Measurements from ENCODE around the gene CMSS1. TPM values are rescaled to one million over a fixed set of nuclear protein-coding genes. Genes with fewer than 3 reads are reported as not detected.

The CMSS1 gene
- total RNA-seq, 1 donor from 2014 or later, result 51.5 TPM

DNA sequence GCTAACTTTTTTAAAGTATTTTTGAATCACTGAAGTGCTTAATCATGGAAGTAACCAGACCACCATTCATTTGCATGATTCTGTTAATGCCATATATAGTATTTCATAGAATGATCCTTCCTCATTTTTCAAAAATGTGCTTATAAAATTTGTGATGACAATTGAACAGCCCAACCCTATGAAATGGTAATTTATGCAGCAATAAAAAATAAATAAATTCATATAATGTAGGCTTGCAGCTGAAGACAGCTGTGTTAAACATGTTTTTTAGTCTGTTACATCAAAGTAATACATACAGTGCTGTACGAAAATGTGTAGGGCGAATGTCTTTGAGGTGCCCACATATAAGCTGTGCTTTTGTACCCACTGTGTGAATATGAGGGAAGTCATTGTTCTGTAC is 165.0 kb downstream of the CMSS1 start:
- no peak for DNase-seq (ENCODE audit: low spot score)

DNA sequence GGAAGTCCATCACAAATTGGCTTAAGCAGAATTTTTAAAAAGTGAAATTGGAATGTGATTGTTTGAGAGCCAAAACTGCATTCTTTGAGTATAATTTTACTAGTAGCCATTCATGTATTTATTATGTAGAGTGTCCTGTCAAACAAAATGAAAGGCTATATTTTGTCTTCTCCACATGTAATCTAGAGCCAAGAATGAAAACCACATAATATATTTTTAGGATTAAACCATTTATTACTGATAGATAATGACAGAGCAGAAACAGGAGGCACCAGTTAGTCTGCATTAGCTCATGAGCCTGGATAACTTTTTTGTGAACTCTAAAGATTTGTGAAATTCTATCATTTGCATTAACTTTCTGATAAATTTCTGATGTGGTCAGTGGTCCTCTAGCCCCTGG is 166.5 kb downstream of the CMSS1 start:
- DNase-seq (ENCODE audit: low spot score), result no peak

GRCh38 chr3:99984668-99985067 is 167.0 kb downstream of the CMSS1 start:
- no peak for DNase-seq (ENCODE audit: low spot score)

- no peak for DNase-seq (ENCODE audit: low spot score)
Observed at GRCh38 chr3:99990179-99990578, 172.5 kb downstream of the CMSS1 start.

- DNase-seq (ENCODE audit: low spot score), result no peak
Observed at GRCh38 chr3:99997293-99997692, 179.6 kb downstream of the CMSS1 start.

GRCh38 chr3:99999536-99999935 is 181.9 kb downstream of the CMSS1 start:
- DNase-seq (ENCODE audit: low spot score), result no peak

- DNase-seq (ENCODE audit: low spot score), result no peak
Observed at GRCh38 chr3:100001083-100001482, 183.4 kb downstream of the CMSS1 start.

GRCh38 chr3:100001526-100002270 is 184.0 kb downstream of the CMSS1 start:
- DNase-seq (ENCODE audit: low spot score), result no peak

DNA sequence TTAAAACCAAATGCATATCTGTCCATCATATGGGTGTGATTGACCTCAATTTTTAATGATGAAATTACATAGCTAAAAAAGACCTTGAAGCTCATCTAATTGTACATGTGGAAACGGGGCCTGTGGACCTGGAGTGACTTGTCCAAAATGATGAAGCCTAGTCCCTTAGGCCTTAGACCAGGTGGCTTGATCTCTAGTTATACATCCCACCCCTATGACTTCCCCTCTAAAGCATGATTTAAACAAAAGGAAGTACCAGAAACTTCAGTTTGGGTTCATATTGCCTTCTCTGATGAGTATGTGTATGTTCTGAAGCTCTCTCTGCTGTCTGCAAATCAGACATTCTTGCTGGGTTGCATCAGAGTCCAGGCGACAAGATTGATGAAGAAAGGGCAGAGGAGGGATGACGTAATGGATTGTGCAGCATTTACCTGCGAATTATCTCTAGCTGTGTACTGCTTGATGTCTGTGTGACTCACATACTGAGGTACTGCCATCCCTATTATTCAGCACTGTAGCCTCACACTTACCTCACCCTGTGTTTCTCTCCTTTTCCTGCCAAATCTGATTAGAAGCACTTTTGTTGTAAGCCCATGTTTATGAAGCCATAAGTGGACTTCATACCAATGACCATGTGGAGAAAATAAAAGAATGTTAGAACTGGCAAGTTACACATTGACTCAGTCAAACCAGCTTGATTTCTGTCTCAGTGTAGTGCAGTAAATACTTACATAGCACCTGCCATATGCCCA is 185.1 kb downstream of the CMSS1 start:
- no peak for DNase-seq (ENCODE audit: low spot score)

GRCh38 chr3:100003609-100004503 is 186.2 kb downstream of the CMSS1 start:
- DNase-seq (ENCODE audit: low spot score), result no peak

DNA sequence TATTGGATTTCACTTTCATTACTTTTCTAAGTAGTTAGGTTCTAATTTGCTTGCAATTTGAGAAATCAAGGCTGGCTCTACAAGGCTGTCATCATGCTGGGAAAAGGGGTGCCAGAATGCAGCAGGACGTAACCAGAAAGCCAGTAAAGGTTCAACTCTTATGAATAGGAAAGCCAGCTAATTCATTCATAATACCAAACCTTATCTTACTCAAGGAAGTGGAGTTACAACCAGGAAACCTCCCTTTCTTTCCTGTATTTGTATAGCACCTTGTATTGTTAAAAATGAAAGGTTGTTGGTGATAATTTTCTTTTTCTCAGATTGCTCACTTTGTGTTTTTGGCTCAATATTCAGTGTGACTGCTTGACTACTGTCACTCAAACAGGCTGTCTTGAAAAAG is 187.3 kb downstream of the CMSS1 start:
- no peak for DNase-seq (ENCODE audit: low spot score)

- DNase-seq (ENCODE audit: low spot score), result no peak
Observed at GRCh38 chr3:100005665-100006393, 188.2 kb downstream of the CMSS1 start.

GRCh38 chr3:100006570-100007271 is 189.1 kb downstream of the CMSS1 start:
- DNase-seq (ENCODE audit: low spot score), result no peak

GRCh38 chr3:100007313-100007712 is 189.7 kb downstream of the CMSS1 start:
- DNase-seq (ENCODE audit: low spot score), result no peak

DNA sequence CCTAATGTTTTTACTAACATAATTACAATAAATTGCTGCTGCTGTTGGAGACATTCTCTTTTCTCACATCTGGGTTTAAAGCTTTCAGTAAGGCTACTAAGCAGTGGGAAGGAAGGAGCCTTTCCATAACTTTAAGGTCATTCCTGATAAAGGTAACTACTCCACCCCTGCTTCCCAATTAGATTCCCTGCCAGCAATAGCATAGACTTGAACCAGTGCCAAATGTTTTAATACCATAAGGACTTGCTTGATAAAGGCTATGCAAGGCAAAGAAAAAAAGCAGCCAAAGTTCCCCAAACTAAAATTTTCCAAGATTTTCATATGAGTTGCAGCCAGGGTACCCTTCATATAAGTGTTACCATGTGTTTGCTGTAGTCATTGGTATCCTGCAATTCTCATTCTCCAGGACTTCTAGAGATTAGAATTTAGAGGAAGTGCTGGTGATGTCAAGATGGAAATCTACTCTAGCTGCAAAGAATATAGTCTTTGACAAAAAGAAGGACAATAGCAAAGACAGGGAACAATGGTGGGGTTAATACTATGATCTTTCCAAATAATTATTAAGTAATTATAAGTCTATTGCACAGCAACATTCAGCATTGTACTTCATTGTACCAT is 190.5 kb downstream of the CMSS1 start:
- DNase-seq (ENCODE audit: low spot score), result no peak

GRCh38 chr3:100009276-100010086 is 191.8 kb downstream of the CMSS1 start:
- DNase-seq (ENCODE audit: low spot score), result no peak

DNA sequence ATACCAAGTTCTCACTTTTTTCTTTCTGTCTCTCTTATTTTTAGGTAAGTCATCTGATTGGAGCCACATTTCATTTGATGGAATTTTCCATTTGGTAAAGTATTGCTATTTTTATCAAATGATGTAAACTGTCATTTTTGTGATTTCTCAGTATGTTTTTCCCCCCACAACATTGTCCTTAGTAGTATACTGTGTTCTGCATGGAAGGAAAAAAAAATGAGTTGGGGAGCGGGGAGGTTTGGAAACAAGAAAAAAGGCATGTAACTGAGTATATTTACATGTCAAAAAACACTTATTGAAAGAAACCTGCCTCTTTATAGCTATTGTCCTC is 192.4 kb downstream of the CMSS1 start:
- DNase-seq (ENCODE audit: low spot score), result no peak

DNA sequence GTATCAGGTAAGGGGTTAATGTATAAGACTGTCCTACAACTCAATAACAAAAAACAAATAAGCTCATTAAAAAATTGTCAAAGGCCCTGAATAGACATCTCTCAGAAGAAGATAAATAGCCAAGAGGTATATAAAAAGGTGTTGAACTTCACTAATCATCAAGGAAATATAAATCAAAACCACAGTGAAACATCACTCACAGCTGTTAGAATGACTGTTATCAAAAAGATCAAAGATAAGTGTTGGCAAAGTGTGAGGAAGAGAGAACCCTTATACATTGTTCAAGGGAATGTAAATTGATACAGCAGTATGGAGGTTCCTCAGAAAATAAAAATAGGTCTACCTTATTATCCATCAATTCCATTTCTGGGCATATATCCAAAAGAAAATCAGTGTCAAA is 201.1 kb downstream of the CMSS1 start:
- DNase-seq (ENCODE audit: low spot score), result no peak

- DNase-seq (ENCODE audit: low spot score), result no peak
Observed at GRCh38 chr3:100019719-100020118, 202.1 kb downstream of the CMSS1 start.
